Cardiac muscle cell (in vitro differentiated cells and primary cell): ENCODE data around the gene TRPV4. TPM values are rescaled to one million over a fixed set of nuclear protein-coding genes. Genes with fewer than 3 reads are reported as not detected.
"Not testable (repeated sequence)": the region's sequence is repeated elsewhere in the genome, so short reads cannot be mapped to it uniquely, and the experiment has no call there.

Experiments
- DNase-seq, 2 donors: peaks; one replicate each; pipeline versions ENCODE4 v3.0.0 to v3.0.0-alpha.2; 2010 to 2017; ENCODE audit warnings: low read depth in 1 of 2, low spot score in 1 of 2
- H3K27ac ChIP-seq: fragments of 200-600 bp; sonication (generic); 2 replicates; pipeline ENCODE4 v1.5.1; 2016
- H3K27me3 ChIP-seq: fragments of 200-600 bp; sonication (generic); 2 replicates; pipeline ENCODE4 v1.6.0; 2016; ENCODE audit warnings: control low read depth
- H3K36me3 ChIP-seq: fragments of 200-600 bp; sonication (generic); 2 replicates; pipeline ENCODE4 v1.5.1; 2016; ENCODE audit warnings: control low read depth
- H3K4me1 ChIP-seq: fragments of 200-600 bp; sonication (generic); 2 replicates; pipeline ENCODE4 v1.8.1; 2017; ENCODE audit warnings: low read depth, mild to moderate bottlenecking, mixed run types
- H3K4me3 ChIP-seq: fragments of 200-600 bp; sonication (generic); 2 replicates; pipeline ENCODE4 v1.5.1; 2016; ENCODE audit warnings: mild to moderate bottlenecking
- H3K9me3 ChIP-seq: fragments of 200-600 bp; sonication (generic); 2 replicates; pipeline ENCODE4 v1.5.1; 2017; ENCODE audit warnings: low read depth, mild to moderate bottlenecking, control low read depth
- CTCF ChIP-seq: IDR thresholded peaks from 2 replicates; pipeline ENCODE4 v1.5.1; 2012; ENCODE audit warnings: low read depth, mild to moderate bottlenecking, low read length
- polyA plus RNA-seq: library from polyadenylated mRNA; unstranded; fragments of >200 nt; fragmentation: Nextera tagmentation; extraction: Ambion mirVana; gene quantifications from 2 replicates; pipeline ENCODE4 v1.2.1, GENCODE V29; 2016
- total RNA-seq: library from RNA; depleted of rRNA; stranded (reverse); fragments of >200 nt; gene quantifications from 2 replicates; pipeline ENCODE4 v1.2.3, GENCODE V29; 2016

The TRPV4 gene
- total and polyA plus RNA-seq, 2 experiments from 2014 or later: 2.4 to 4.1 TPM

GRCh38 chr12:109863847-109864712 is 30.9 kb upstream of the TRPV4 start:
- no peaks in the 10 kb centered on the region for H3K36me3 ChIP-seq
- TF ChIP-seq CTCF: no peak
- peak in 1 of 2 donors; percentile 62 for DNase-seq
- no peaks in the 10 kb centered on the region for H3K4me1 ChIP-seq
- H3K4me3 ChIP-seq: no peak overlapping the region
- H3K9me3 ChIP-seq: no peaks in the 10 kb centered on the region
- H3K27me3 ChIP-seq: no peaks in the 10 kb centered on the region
- H3K27ac ChIP-seq: no peak overlapping the region

DNA sequence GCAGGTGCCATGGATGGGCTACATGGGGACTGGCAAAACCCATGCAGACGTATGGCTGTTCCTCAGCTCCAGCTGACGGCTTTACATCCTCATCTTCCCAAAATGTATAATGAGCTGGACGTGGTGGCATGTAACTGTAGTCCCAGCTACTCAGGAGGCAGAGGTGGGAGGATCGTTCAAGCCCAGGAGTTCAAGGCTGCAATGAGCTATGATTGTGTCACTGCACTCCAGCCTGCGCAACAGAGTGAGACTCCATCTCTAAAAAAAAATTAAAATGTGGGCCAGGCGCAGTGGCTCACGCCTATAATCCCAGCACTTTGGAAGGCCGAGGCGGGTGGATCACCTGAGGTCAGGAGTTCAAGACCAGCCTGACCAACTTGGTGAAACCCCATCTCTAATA is 29.3 kb upstream of the TRPV4 start:
- not testable (repeated sequence) for H3K4me1 ChIP-seq, H3K9me3 ChIP-seq, H3K27me3 ChIP-seq, H3K27ac ChIP-seq, DNase-seq, H3K36me3 ChIP-seq, H3K4me3 ChIP-seq

DNA sequence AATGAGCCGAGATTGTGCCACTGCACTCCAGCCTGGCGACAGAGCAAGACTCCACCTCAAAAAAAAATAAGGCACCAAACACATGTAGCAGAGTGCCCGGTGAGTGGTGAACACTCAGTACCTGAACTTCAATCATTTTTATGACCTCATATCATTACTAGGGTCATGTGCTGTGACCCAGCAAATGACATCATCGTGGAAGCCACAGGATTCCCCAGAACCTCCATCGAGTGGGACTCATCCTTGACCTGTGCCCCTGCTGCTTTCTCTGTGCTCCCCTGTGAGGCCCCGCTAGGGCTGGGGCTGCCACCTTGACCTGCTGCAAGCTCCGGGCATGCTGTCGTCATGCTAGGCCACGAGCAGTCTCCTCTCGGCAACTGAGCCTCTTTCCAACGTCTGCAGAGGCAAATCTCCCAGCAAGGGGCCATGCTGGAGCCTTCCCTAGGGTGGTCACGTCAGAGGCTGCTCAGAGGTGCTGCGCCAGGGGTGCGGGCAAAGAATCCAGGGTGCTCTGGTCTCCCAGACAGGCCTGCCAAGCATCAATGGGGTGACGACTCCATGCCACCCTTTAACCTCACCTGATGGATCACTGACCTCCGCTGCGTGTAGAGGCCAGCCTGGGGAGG is 28.6 kb upstream of the TRPV4 start:
- Histone ChIP-seq H3K36me3 (peaks cover 4% of the 10 kb centered on the region), H3K27ac (no peak overlapping the region), H3K9me3 (no peaks in the 10 kb centered on the region), H3K27me3 (no peaks in the 10 kb centered on the region), H3K4me1 (no peaks in the 10 kb centered on the region), H3K4me3 (no peak overlapping the region)
- no peak for TF ChIP-seq CTCF
- no peak for DNase-seq

DNA sequence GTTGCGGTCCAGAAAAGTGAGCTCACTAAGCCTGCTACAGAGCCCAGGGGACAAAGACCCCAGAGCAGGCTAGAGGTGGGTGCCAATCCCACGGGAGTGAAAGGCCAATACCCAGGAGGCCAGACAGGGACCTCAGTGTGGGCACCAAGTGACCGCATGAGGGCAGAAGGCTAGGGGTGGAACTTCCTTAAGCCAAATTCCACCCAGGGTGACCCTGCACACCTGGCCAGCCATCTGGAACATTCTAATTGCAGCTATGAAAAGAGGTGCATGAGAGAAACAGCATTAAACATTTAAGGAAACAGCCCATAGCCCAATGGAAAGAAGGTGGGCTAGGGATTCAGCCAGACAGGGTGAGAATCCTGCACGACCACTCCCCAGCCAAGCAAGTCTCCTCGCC is 27.8 kb upstream of the TRPV4 start:
- DNase-seq: no peak
- Histone ChIP-seq H3K4me3 (no peak overlapping the region), H3K27ac (no peak overlapping the region), H3K27me3 (no peaks in the 10 kb centered on the region), H3K4me1 (no peaks in the 10 kb centered on the region), H3K36me3 (peaks cover 4% of the 10 kb centered on the region), H3K9me3 (no peaks in the 10 kb centered on the region)
- TF ChIP-seq CTCF: no peak

GRCh38 chr12:109858764-109859163 is 25.6 kb upstream of the TRPV4 start:
- Histone ChIP-seq H3K27ac (no peak overlapping the region), H3K4me1 (no peaks in the 10 kb centered on the region), H3K9me3 (no peaks in the 10 kb centered on the region), H3K4me3 (no peak overlapping the region), H3K27me3 (no peaks in the 10 kb centered on the region), H3K36me3 (peaks cover 4% of the 10 kb centered on the region)
- DNase-seq: no peak
- no peak for TF ChIP-seq CTCF

DNA sequence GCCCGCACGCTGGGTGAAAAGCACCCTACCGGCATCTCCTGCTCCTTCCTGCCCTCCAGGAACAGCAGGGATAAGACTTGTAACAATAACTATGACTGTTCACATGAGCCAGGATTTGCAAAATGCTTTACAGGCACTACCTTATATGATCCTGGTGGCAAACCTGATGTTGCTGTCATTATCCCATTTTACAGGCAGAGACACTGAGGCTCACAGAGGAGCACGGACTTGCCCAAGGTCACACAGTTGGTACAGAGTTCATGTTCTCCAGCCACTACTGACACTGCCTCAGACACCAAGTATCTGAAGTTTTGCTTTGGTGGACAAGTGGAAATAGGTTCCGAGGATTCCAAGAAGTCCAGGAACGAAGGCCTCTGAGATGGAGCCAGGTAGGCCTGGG is 24.5 kb upstream of the TRPV4 start:
- Histone ChIP-seq H3K27ac (no peak overlapping the region), H3K4me3 (no peak overlapping the region), H3K4me1 (no peaks in the 10 kb centered on the region), H3K36me3 (peaks cover 4% of the 10 kb centered on the region), H3K9me3 (no peaks in the 10 kb centered on the region), H3K27me3 (no peaks in the 10 kb centered on the region)
- TF ChIP-seq CTCF: no peak
- no peak for DNase-seq
